ENCODE measurements around the gene PRDM4.

DNA sequence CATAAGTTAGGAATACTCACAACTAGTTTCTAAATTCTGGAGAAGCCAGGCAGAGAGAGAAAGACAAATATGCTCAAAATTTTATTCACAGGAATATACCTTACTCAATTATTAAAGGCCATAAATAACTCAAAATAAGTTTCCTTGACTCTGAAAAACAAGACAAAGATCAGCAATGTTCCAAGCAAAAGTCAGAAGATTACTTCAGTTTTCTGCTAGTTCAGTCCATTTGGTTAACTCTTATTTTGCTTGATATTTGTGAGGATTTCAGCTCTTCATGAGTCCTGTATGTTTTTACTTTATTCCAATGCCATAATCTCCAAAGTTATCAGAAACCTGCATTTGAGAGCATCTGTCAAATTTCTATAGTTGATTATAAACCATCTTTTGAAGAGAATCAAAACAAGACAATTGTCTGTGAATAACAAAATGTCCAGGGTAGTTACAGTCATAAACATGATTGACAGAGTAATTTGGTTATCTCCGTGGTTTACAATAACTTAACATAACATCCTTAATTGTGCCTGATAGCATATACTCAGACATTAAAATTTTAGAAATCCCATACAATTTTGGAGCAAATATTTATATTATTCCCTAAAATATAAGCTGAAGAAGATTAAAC, 30.6 kb upstream of the PRDM4 start:
- no peak for TF ChIP-seq EZH2phosphoT487 (IDR thresholded peaks at IDR 0.05; ENCODE audit: borderline replicate concordance)
- no peak for TF ChIP-seq POLR2A (IDR thresholded peaks at IDR 0.05; ENCODE audit: borderline replicate concordance, extremely low read depth, insufficient read depth, insufficient read length)
- TF ChIP-seq, protein P1, sequence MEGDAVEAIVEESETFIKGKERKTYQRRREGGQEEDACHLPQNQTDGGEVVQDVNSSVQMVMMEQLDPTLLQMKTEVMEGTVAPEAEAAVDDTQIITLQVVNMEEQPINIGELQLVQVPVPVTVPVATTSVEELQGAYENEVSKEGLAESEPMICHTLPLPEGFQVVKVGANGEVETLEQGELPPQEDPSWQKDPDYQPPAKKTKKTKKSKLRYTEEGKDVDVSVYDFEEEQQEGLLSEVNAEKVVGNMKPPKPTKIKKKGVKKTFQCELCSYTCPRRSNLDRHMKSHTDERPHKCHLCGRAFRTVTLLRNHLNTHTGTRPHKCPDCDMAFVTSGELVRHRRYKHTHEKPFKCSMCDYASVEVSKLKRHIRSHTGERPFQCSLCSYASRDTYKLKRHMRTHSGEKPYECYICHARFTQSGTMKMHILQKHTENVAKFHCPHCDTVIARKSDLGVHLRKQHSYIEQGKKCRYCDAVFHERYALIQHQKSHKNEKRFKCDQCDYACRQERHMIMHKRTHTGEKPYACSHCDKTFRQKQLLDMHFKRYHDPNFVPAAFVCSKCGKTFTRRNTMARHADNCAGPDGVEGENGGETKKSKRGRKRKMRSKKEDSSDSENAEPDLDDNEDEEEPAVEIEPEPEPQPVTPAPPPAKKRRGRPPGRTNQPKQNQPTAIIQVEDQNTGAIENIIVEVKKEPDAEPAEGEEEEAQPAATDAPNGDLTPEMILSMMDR (IDR thresholded peaks at IDR 0.05 in 2 of 3, conservative IDR thresholded peaks at IDR 0.05 in 1 of 3; ENCODE audit: borderline replicate concordance in 1 of 3, insufficient read depth in 1 of 3, low read depth in 2 of 3, low read length in 2 of 3) = no peak
- TF ChIP-seq, protein P2, sequence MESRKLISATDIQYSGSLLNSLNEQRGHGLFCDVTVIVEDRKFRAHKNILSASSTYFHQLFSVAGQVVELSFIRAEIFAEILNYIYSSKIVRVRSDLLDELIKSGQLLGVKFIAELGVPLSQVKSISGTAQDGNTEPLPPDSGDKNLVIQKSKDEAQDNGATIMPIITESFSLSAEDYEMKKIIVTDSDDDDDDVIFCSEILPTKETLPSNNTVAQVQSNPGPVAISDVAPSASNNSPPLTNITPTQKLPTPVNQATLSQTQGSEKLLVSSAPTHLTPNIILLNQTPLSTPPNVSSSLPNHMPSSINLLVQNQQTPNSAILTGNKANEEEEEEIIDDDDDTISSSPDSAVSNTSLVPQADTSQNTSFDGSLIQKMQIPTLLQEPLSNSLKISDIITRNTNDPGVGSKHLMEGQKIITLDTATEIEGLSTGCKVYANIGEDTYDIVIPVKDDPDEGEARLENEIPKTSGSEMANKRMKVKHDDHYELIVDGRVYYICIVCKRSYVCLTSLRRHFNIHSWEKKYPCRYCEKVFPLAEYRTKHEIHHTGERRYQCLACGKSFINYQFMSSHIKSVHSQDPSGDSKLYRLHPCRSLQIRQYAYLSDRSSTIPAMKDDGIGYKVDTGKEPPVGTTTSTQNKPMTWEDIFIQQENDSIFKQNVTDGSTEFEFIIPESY (IDR thresholded peaks at IDR 0.05; ENCODE audit: extremely low read depth, insufficient replicate concordance, low read length) = no peak
- no peak for TF ChIP-seq RAD21 (IDR thresholded peaks at IDR 0.05; ENCODE audit: low read depth)
- TF ChIP-seq ZNF274 (IDR thresholded peaks at IDR 0.05; ENCODE audit: low read depth, low read length) = no peak
- no peak for TF ChIP-seq ATF3 (IDR thresholded peaks at IDR 0.05)
- TF ChIP-seq EZH2 (IDR thresholded peaks at IDR 0.05) = no peak
